ENCODE results near the gene KLF3. TPM values are rescaled to one million over a fixed set of nuclear protein-coding genes. Genes with fewer than 3 reads are reported as not detected.

The KLF3 gene
- total and polyA plus RNA-seq, 2 of the 8 experiments (the other 6 are each of a cell fraction or from before 2014, with no cell fraction given), result 8.0 to 14.9 TPM

DNA sequence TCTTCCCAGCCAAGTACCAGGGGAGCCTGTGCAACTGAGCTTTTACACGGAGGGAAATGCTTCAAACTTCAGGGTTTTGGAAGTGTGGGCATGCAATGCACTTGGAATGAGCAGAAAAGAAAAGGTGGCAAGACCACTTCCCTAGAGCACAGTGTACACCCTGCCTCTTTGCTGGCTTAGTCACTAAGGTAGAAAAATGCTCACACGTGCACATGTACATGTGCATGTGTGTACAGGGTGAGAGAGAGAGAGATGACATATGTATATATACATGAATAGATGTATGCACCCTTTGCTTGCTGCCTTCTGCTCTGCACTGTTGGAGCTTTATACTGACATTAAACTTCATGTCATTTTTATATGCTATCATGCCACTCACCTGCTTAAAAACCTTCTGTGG, 7.9 kb upstream of the KLF3 start (continued):
- TF ChIP-seq, protein P1, sequence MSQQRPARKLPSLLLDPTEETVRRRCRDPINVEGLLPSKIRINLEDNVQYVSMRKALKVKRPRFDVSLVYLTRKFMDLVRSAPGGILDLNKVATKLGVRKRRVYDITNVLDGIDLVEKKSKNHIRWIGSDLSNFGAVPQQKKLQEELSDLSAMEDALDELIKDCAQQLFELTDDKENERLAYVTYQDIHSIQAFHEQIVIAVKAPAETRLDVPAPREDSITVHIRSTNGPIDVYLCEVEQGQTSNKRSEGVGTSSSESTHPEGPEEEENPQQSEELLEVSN (IDR thresholded peaks at IDR 0.05), result no peak
- TF ChIP-seq TAF1 (IDR thresholded peaks at IDR 0.05; ENCODE audit: low read depth, low read length), result no peak
- TF ChIP-seq BCL11A (IDR thresholded peaks at IDR 0.05; ENCODE audit: low read depth in 2 of 2, low read length in 2 of 2), result no peak
- no peak for TF ChIP-seq JUN (IDR thresholded peaks at IDR 0.05; ENCODE audit: low read depth, low read length)
- no peak for TF ChIP-seq CBX8 (IDR thresholded peaks at IDR 0.05; ENCODE audit: borderline replicate concordance, low read depth, low read length)
- TF ChIP-seq KDM1A (IDR thresholded peaks at IDR 0.05; ENCODE audit: borderline replicate concordance, low read length), result no peak
- TF ChIP-seq TCF12 (IDR thresholded peaks at IDR 0.05; ENCODE audit: low read depth, low read length), result no peak
